Right kidney (tissue), 1 donor: ENCODE results near the gene LAMA3.

Source experiments
- DNase-seq: peaks from one replicate; pipeline ENCODE4 v3.0.0-alpha.2; 2016

The LAMA3 gene

GRCh38 chr18:23856466-23857163 is 167.4 kb downstream of the LAMA3 start:
- DNase-seq: no peak

GRCh38 chr18:23857164-23857552 is 167.9 kb downstream of the LAMA3 start:
- DNase-seq: no peak

GRCh38 chr18:23857756-23858155 is 168.5 kb downstream of the LAMA3 start:
- no peak for DNase-seq

- DNase-seq: no peak
Observed at GRCh38 chr18:23859466-23860336, 170.4 kb downstream of the LAMA3 start.

GRCh38 chr18:23861326-23861725 is 172.1 kb downstream of the LAMA3 start:
- DNase-seq: no peak

- DNase-seq: no peak
Observed at GRCh38 chr18:23861805-23862470, 172.7 kb downstream of the LAMA3 start.

- DNase-seq: no peak
Observed at GRCh38 chr18:23864624-23865023, 175.4 kb downstream of the LAMA3 start.

GRCh38 chr18:23867006-23867405 is 177.8 kb downstream of the LAMA3 start:
- DNase-seq: no peak

- no peak for DNase-seq
Observed at GRCh38 chr18:23868136-23868785, 179.0 kb downstream of the LAMA3 start.

GRCh38 chr18:23870676-23871380 is 181.6 kb downstream of the LAMA3 start:
- no peak for DNase-seq

GRCh38 chr18:23871410-23871809 is 182.2 kb downstream of the LAMA3 start:
- no peak for DNase-seq

GRCh38 chr18:23872701-23873550 is 183.7 kb downstream of the LAMA3 start:
- peak; percentile 36 for DNase-seq

GRCh38 chr18:23875966-23876895 is 187.0 kb downstream of the LAMA3 start:
- DNase-seq: no peak

GRCh38 chr18:23876921-23877320 is 187.7 kb downstream of the LAMA3 start:
- DNase-seq: no peak

- no peak for DNase-seq
Observed at GRCh38 chr18:23877371-23877770, 188.1 kb downstream of the LAMA3 start.

GRCh38 chr18:23878336-23878900 is 189.2 kb downstream of the LAMA3 start:
- DNase-seq: no peak

- DNase-seq: no peak
Observed at GRCh38 chr18:23879126-23879525, 189.9 kb downstream of the LAMA3 start.

GRCh38 chr18:23879544-23879943 is 190.3 kb downstream of the LAMA3 start:
- no peak for DNase-seq

GRCh38 chr18:23879966-23880565 is 190.8 kb downstream of the LAMA3 start:
- DNase-seq: no peak
